Measurements from ENCODE around the gene SLC9A9. TPM values are rescaled to one million over a fixed set of nuclear protein-coding genes. Genes with fewer than 3 reads are reported as not detected.

SLC9A9 gene
- total RNA-seq, 2 donors from 2014 or later, result 1.3 to 3.7 TPM

- Mint-ChIP-seq H3K27me3 (ENCODE audit: insufficient read depth) (no peaks in the 10 kb centered on the region), H3K27ac (no peak overlapping the region), H3K9me3 (no peaks in the 10 kb centered on the region), H3K4me1 (peaks cover 39% of the 10 kb centered on the region), H3K4me3 (peak overlapping the region; percentile 57), H3K36me3 (ENCODE audit: low read depth) (no peaks in the 10 kb centered on the region)
- no peaks in the 10 kb centered on the region for H3K36me3 ChIP-seq (ENCODE audit: control insufficient read depth, insufficient read depth, low read length)
- no peaks in the 10 kb centered on the region for H3K4me1 ChIP-seq (ENCODE audit: control insufficient read depth, insufficient read depth, low read length)
- H3K9ac ChIP-seq (ENCODE audit: extremely low read depth, low read length, poor library complexity, severe bottlenecking), result no peak overlapping the region
- 68 to 80% methylated on average over 1 to 2 of the region's 2 CpGs for WGBS, 2 experiments (ENCODE audit: insufficient coverage in 1 of 2, insufficient read length in 1 of 2)
- no peaks in the 10 kb centered on the region for H3K27me3 ChIP-seq (ENCODE audit: control insufficient read depth, insufficient read depth, low read length, poor library complexity, severe bottlenecking)
- no peak for DNase-seq
- H3K4me3 ChIP-seq (ENCODE audit: low read length), result peak overlapping the region; percentile 79
- no peak overlapping the region for H3K27ac ChIP-seq (ENCODE audit: low read depth, low read length)
- TF ChIP-seq CTCF (conservative IDR thresholded peaks at IDR 0.05), result no peak
- H3K9me3 ChIP-seq (ENCODE audit: control insufficient read depth, low read length), result no peaks in the 10 kb centered on the region
These were observed 436 bp upstream of the SLC9A9 start for GRCh38 chr3:143848704-143849103.

- peaks cover 49% of the 10 kb centered on the region for H3K4me1 Mint-ChIP-seq
- 100% methylated on average over 2 of the region's 2 CpGs; no CpG with 5 or more reads in 1 of the 2 experiments for WGBS, 2 experiments (ENCODE audit: insufficient coverage in 1 of 2, insufficient read length in 1 of 2)
- no peak overlapping the region for H3K4me3 Mint-ChIP-seq
- no peak for TF ChIP-seq CTCF (conservative IDR thresholded peaks at IDR 0.05)
- Histone ChIP-seq H3K36me3 (ENCODE audit: control insufficient read depth, insufficient read depth, low read length) (no peaks in the 10 kb centered on the region), H3K27me3 (ENCODE audit: control insufficient read depth, insufficient read depth, low read length, poor library complexity, severe bottlenecking) (no peaks in the 10 kb centered on the region), H3K9ac (ENCODE audit: extremely low read depth, low read length, poor library complexity, severe bottlenecking) (no peak overlapping the region), H3K4me1 (ENCODE audit: control insufficient read depth, insufficient read depth, low read length) (peaks cover 10% of the 10 kb centered on the region), H3K4me3 (ENCODE audit: low read length) (no peak overlapping the region), H3K9me3 (ENCODE audit: control insufficient read depth, low read length) (no peaks in the 10 kb centered on the region), H3K27ac (ENCODE audit: low read depth, low read length) (no peak overlapping the region)
- DNase-seq, result no peak
- no peak overlapping the region for H3K27ac Mint-ChIP-seq
- no peaks in the 10 kb centered on the region for H3K9me3 Mint-ChIP-seq
- H3K36me3 Mint-ChIP-seq (ENCODE audit: low read depth), result no peaks in the 10 kb centered on the region
- no peaks in the 10 kb centered on the region for H3K27me3 Mint-ChIP-seq (ENCODE audit: insufficient read depth)
These were observed 4.7 kb downstream of the SLC9A9 start for GRCh38 chr3:143843587-143843986.

GRCh38 chr3:143840636-143841035 lies 7.6 kb downstream of the SLC9A9 start:
- no peak for TF ChIP-seq CTCF (conservative IDR thresholded peaks at IDR 0.05)
- Histone ChIP-seq H3K36me3 (ENCODE audit: control insufficient read depth, insufficient read depth, low read length) (no peaks in the 10 kb centered on the region), H3K4me1 (ENCODE audit: control insufficient read depth, insufficient read depth, low read length) (peaks cover 10% of the 10 kb centered on the region), H3K27ac (ENCODE audit: low read depth, low read length) (no peak overlapping the region), H3K9me3 (ENCODE audit: control insufficient read depth, low read length) (no peaks in the 10 kb centered on the region), H3K4me3 (ENCODE audit: low read length) (no peak overlapping the region), H3K9ac (ENCODE audit: extremely low read depth, low read length, poor library complexity, severe bottlenecking) (no peak overlapping the region), H3K27me3 (ENCODE audit: control insufficient read depth, insufficient read depth, low read length, poor library complexity, severe bottlenecking) (no peaks in the 10 kb centered on the region)
- H3K36me3 Mint-ChIP-seq (ENCODE audit: low read depth), result no peaks in the 10 kb centered on the region
- WGBS, 2 experiments (ENCODE audit: insufficient coverage in 1 of 2, insufficient read length in 1 of 2), result 87 to 100% methylated on average over 3 to 4 of the region's 4 CpGs
- H3K9me3 Mint-ChIP-seq, result no peaks in the 10 kb centered on the region
- no peak overlapping the region for H3K27ac Mint-ChIP-seq
- H3K4me3 Mint-ChIP-seq, result no peak overlapping the region
- H3K27me3 Mint-ChIP-seq (ENCODE audit: insufficient read depth), result no peaks in the 10 kb centered on the region
- H3K4me1 Mint-ChIP-seq, result peaks cover 31% of the 10 kb centered on the region
- DNase-seq, result no peak
